Endothelial cell (in vitro differentiated cells): ENCODE data around the gene CD300C. TPM values are rescaled to one million over a fixed set of nuclear protein-coding genes. Genes with fewer than 3 reads are reported as not detected.

ENCODE experiments used
- DNase-seq: peaks from one replicate; pipeline ENCODE4 v3.0.0; 2021; ENCODE audit warnings: low spot score
- H3K27ac Mint-ChIP-seq: one replicate; pipeline ENCODE4 v1.8.0; 2021; ENCODE audit warnings: mixed read lengths, inconsistent platforms; ENCODE audit not compliant: unreplicated experiment
- H3K27me3 Mint-ChIP-seq: one replicate; pipeline ENCODE4 v1.8.0; 2021; ENCODE audit warnings: mild to moderate bottlenecking, moderate library complexity, mixed read lengths, inconsistent platforms; ENCODE audit not compliant: unreplicated experiment
- H3K36me3 Mint-ChIP-seq: one replicate; pipeline ENCODE4 v1.8.0; 2021; ENCODE audit warnings: mild to moderate bottlenecking, low read depth, mixed read lengths, inconsistent platforms; ENCODE audit not compliant: unreplicated experiment
- H3K4me1 Mint-ChIP-seq: one replicate; pipeline ENCODE4 v1.8.0; 2021; ENCODE audit warnings: mild to moderate bottlenecking, mixed read lengths, inconsistent platforms; ENCODE audit not compliant: unreplicated experiment
- H3K4me3 Mint-ChIP-seq: one replicate; pipeline ENCODE4 v1.8.0; 2021; ENCODE audit warnings: mild to moderate bottlenecking, mixed read lengths, inconsistent platforms; ENCODE audit not compliant: unreplicated experiment
- H3K9me3 Mint-ChIP-seq: one replicate; pipeline ENCODE4 v1.8.0; 2021; ENCODE audit warnings: mixed read lengths, inconsistent platforms; ENCODE audit not compliant: unreplicated experiment
- CTCF ChIP-seq: fragments of 200-600 bp; sonication (generic); IDR thresholded peaks from one replicate; pipeline ENCODE4 v1.5.0; 2021; ENCODE audit warnings: antibody characterized with exemption; ENCODE audit not compliant: unreplicated experiment
- total RNA-seq: library from RNA; stranded (reverse); fragmentation: NEBNext Ultra II Directional; extraction: Animal tissue kit (Norgen Biotek cat#: 25700); gene quantifications from one replicate; pipeline ENCODE4 v1.2.1, GENCODE V29; 2021; ENCODE audit not compliant: unreplicated experiment

CD300C gene
- total RNA-seq, 1 donor from 2014 or later, result not detected

GRCh38 chr17:74585711-74586110 lies 39.8 kb upstream of the CD300C start:
- Mint-ChIP-seq H3K27ac (no peak overlapping the region), H3K4me1 (no peaks in the 10 kb centered on the region), H3K36me3 (no peaks in the 10 kb centered on the region), H3K9me3 (no peaks in the 10 kb centered on the region), H3K4me3 (no peak overlapping the region), H3K27me3 (no peaks in the 10 kb centered on the region)
- no peak for TF ChIP-seq CTCF
- no peak for DNase-seq

DNA sequence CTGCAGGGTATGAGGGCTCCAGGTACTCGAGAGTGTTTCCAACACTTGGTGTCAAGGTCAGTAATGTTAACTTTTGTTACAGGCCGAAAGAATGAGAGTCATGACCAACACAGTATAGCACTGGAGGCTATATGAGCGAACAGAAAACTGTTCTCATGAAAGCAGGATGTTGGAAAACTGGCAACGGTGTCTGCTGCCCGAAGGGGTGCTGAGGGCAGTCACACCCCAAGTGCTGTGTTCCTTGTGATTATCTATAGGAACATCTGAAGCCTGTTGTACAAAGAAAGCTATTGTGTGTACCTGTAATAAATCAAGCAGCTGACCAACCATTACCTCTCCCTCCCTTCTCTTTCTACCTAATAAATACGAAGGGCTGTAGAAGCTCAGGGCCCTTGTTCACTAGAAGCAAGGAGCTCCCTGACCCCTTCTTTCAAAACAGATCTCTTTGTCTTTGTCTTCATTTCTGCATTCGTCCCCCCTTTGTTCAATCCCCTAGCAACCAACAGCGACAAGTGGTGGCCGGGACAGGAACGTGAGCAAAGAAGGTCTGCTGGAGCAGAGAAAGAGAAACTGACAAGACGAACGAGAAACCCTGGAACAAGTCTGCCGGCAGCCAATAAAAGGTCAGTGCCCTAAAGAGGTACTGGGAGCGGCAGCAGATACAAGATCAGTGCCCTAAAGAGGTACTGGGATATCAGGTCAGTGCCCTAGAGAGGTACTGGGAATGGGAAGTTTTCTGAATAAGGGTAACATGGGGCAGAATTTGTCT lies 38.6 kb upstream of the CD300C start:
- Mint-ChIP-seq H3K27me3 (peaks cover 4% of the 10 kb centered on the region), H3K4me1 (peaks cover 5% of the 10 kb centered on the region), H3K4me3 (no peak overlapping the region), H3K36me3 (no peaks in the 10 kb centered on the region), H3K27ac (no peak overlapping the region), H3K9me3 (no peaks in the 10 kb centered on the region)
- TF ChIP-seq CTCF, result no peak
- DNase-seq, result no peak

DNA sequence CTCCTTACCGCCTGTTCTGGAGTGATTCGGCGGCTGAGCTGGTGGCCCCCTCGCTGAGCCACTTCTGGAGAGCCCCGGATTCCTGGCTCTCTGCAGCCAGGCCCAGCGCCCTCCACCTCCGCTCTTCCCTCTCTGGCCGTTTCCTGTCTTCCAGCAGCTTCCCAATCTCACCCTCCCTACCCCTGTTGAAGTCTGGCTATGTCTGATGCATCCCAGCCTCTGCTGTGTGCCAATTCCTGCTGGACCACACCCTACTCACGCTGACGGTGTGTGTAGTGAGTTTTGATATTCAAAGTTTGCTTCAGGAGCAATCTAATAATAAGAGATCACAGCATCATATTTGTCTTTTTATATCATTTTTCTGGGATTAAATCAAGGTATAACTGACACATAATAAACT lies 36.7 kb upstream of the CD300C start:
- H3K9me3 Mint-ChIP-seq, result no peaks in the 10 kb centered on the region
- peaks cover 4% of the 10 kb centered on the region for H3K27me3 Mint-ChIP-seq
- H3K36me3 Mint-ChIP-seq, result no peaks in the 10 kb centered on the region
- no peak for DNase-seq
- peaks cover 9% of the 10 kb centered on the region for H3K4me1 Mint-ChIP-seq
- no peak for TF ChIP-seq CTCF
- no peak overlapping the region for H3K4me3 Mint-ChIP-seq
- H3K27ac Mint-ChIP-seq, result no peak overlapping the region

DNA sequence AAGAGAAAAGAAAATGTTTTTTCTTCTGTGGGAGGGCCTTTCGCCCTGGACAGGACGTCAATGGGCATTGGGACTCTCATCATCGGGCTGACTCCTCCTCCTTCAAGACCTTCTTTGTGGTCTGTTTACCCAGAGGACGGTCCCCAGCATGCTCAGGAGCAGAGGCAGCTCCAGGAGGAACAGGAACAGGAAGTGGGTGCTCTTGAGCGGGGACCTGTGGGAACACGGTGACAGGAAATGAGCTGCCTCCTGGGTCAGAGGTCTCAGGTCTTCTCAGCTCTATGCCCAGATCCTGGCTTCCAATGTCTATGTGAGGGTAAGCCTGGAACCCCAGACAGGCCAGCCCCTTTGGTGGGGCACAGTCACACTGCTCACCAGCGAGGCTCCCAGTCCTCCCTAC lies 34.0 kb upstream of the CD300C start:
- H3K27ac Mint-ChIP-seq, result no peak overlapping the region
- no peaks in the 10 kb centered on the region for H3K36me3 Mint-ChIP-seq
- peaks cover 9% of the 10 kb centered on the region for H3K4me1 Mint-ChIP-seq
- TF ChIP-seq CTCF, result no peak
- H3K27me3 Mint-ChIP-seq, result peaks cover 4% of the 10 kb centered on the region
- H3K9me3 Mint-ChIP-seq, result no peaks in the 10 kb centered on the region
- no peak for DNase-seq
- H3K4me3 Mint-ChIP-seq, result no peak overlapping the region

GRCh38 chr17:74578979-74579378 lies 33.1 kb upstream of the CD300C start:
- no peaks in the 10 kb centered on the region for H3K36me3 Mint-ChIP-seq
- no peak overlapping the region for H3K4me3 Mint-ChIP-seq
- no peak for TF ChIP-seq CTCF
- H3K27ac Mint-ChIP-seq, result no peak overlapping the region
- no peaks in the 10 kb centered on the region for H3K9me3 Mint-ChIP-seq
- no peak for DNase-seq
- peaks cover 9% of the 10 kb centered on the region for H3K4me1 Mint-ChIP-seq
- peaks cover 4% of the 10 kb centered on the region for H3K27me3 Mint-ChIP-seq
